B cell (primary cell): Measurements from ENCODE around the gene HEPACAM2. TPM values are rescaled to one million over a fixed set of nuclear protein-coding genes. Genes with fewer than 3 reads are reported as not detected.

Experiments used
- ATAC-seq: fragments of 200-7000 bp; cut with Tn5 transposase; one replicate; pipeline ENCODE4 v1.10.0; 2021; ENCODE audit warnings: low read depth, mild to moderate bottlenecking, moderate number of reproducible peaks, moderate library complexity
- CTCF ChIA-PET: fragments of 350-600 bp; sonication (Branson Sonifier 250); formaldehyde crosslinking; loops from one replicate; lab custom pipeline; 2021; ENCODE audit warnings: antibody characterized with exemption, inconsistent platforms; lab: Charles Lee
- POLR2A ChIA-PET: fragments of 350-600 bp; sonication (Branson Sonifier 250); formaldehyde crosslinking; loops from one replicate; lab custom pipeline; 2021; ENCODE audit warnings: antibody characterized with exemption; lab: Charles Lee
- DNase-seq: peaks from one replicate; pipeline ENCODE4 v3.0.0; 2013
- H2AFZ ChIP-seq: 2 replicates; pipeline ENCODE4 v1.6.1; 2012; ENCODE audit warnings: mild to moderate bottlenecking, low read depth, low read length; ENCODE audit not compliant: insufficient read depth, poor library complexity, severe bottlenecking
- H3K27ac ChIP-seq, 2 donors: 1 replicate in 1 of 2; 2 replicates in 1 of 2; pipeline ENCODE4 v1.5.1; 2012 to 2013; ENCODE audit warnings: low read length in 2 of 2, mild to moderate bottlenecking in 2 of 2, moderate library complexity in 1 of 2
- H3K27me3 ChIP-seq, 4 experiments: fragments of 200-600 bp in 1 of 4; sonication (generic) in 1 of 4; replicated peaks in 1 of 4; 1 replicate in 2 of 4; 2 replicates in 2 of 4; pipeline versions ENCODE4 v1.6.1 to v1.7.0; 2013 to 2016; ENCODE audit warnings: low read length in 3 of 4, mild to moderate bottlenecking in 2 of 4, mixed read lengths in 1 of 4, moderate library complexity in 1 of 4; ENCODE audit not compliant: insufficient read depth in 4 of 4, control insufficient read depth in 3 of 4; ENCODE audit errors: control extremely low read depth in 1 of 4
- H3K36me3 ChIP-seq, 2 experiments: replicated peaks in 1 of 2; 1 replicate in 1 of 2; 2 replicates in 1 of 2; pipeline versions ENCODE4 v1.6.1 to v1.7.1; 2013; ENCODE audit warnings: low read length in 1 of 2; ENCODE audit not compliant: insufficient read depth in 2 of 2, control insufficient read depth in 1 of 2; ENCODE audit errors: control extremely low read depth in 1 of 2, extremely low read depth in 1 of 2
- H3K4me1 ChIP-seq, 2 donors: fragments of 200-600 bp in 1 of 2; sonication (generic) in 1 of 2; 1 replicate in 1 of 2; 2 replicates in 1 of 2; pipeline versions ENCODE4 v1.5.1 to v1.6.1; 2013 to 2017; ENCODE audit warnings: low read length in 2 of 2; ENCODE audit not compliant: control insufficient read depth in 2 of 2, insufficient read depth in 2 of 2
- H3K4me2 ChIP-seq: replicated peaks from 2 replicates; pipeline ENCODE3; 2012; ENCODE audit warnings: mild to moderate bottlenecking, low read depth, low read length; ENCODE audit not compliant: poor library complexity, severe bottlenecking
- H3K4me3 ChIP-seq, 5 experiments: fragments of 200-600 bp in 1 of 5; sonication (generic) in 1 of 5; 1 replicate in 3 of 5; 2 replicates in 2 of 5; pipeline versions ENCODE4 v1.5.1 to v1.7.0; 2011 to 2016; ENCODE audit warnings: low read length in 4 of 5, mild to moderate bottlenecking in 4 of 5, low read depth in 2 of 5, control low read depth in 1 of 5, moderate library complexity in 1 of 5; ENCODE audit not compliant: insufficient read depth in 1 of 5; ENCODE audit errors: control extremely low read depth in 1 of 5, extremely low read depth in 1 of 5
- H3K79me2 ChIP-seq: fragments of 200-600 bp; sonication (generic); one replicate; pipeline ENCODE4 v1.6.0; 2016; ENCODE audit warnings: low read length; ENCODE audit not compliant: control insufficient read depth, insufficient read depth
- H3K9ac ChIP-seq: fragments of 200-600 bp; sonication (generic); 2 replicates; pipeline ENCODE4 v1.6.1; 2017; ENCODE audit warnings: mild to moderate bottlenecking, low read length, moderate library complexity
- H3K9me3 ChIP-seq, 3 donors: one replicate each; pipeline versions ENCODE4 v1.6.1 to v1.7.1; 2013; ENCODE audit warnings: low read length in 2 of 3; ENCODE audit not compliant: control insufficient read depth in 2 of 3, insufficient read depth in 1 of 3; ENCODE audit errors: control extremely low read depth in 1 of 3
- H4K20me1 ChIP-seq: 2 replicates; pipeline ENCODE4 v1.6.0; 2012; ENCODE audit warnings: mild to moderate bottlenecking, low read length; ENCODE audit not compliant: insufficient read depth, control insufficient read depth, poor library complexity, severe bottlenecking
- H3K27ac Mint-ChIP-seq: one replicate; pipeline ENCODE4 v1.8.0; 2021; ENCODE audit warnings: mixed read lengths
- H3K27me3 Mint-ChIP-seq: one replicate; pipeline ENCODE4 v1.8.0; 2021; ENCODE audit warnings: mixed read lengths
- H3K4me1 Mint-ChIP-seq: one replicate; pipeline ENCODE4 v1.8.0; 2021; ENCODE audit warnings: mixed read lengths
- H3K4me3 Mint-ChIP-seq: one replicate; pipeline ENCODE4 v1.8.0; 2021; ENCODE audit warnings: mixed read lengths
- H3K9me3 Mint-ChIP-seq: one replicate; pipeline ENCODE4 v1.8.0; 2022; ENCODE audit warnings: mixed read lengths; ENCODE audit not compliant: insufficient read depth
- CTCF ChIP-seq: fragments of 200-600 bp; IDR thresholded peaks from one replicate; pipeline ENCODE4 v1.8.0; 2022; ENCODE audit warnings: antibody characterized with exemption, mild to moderate bottlenecking
- EZH2 ChIP-seq: IDR thresholded peaks from 2 replicates; pipeline ENCODE4 v1.6.1; 2012; ENCODE audit warnings: borderline replicate concordance, low read depth, mild to moderate bottlenecking, moderate library complexity, low read length; ENCODE audit not compliant: insufficient read depth, poor library complexity, severe bottlenecking
- WGBS: methylation state at CpG from one replicate; pipeline ENCODE4 v1.1.5; 2013; ENCODE audit warnings: missing lambda C conversion rate; ENCODE audit not compliant: insufficient coverage; 5-methylcytosine and 5-hydroxymethylcytosine counted together
- intact Hi-C: fragments of 100-400 bp; cut with micrococcal nuclease; formaldehyde crosslinking; loops from one replicate; pipeline ENCODE4 v1.10.0; 2022
- polyA minus RNA-seq: library from RNA; depleted of rRNA, polyadenylated mRNA; stranded (reverse); fragments of >200 nt; gene quantifications from 2 replicates; pipeline ENCODE4 v1.2.3, GENCODE V29; 2012
- polyA plus RNA-seq: library from polyadenylated mRNA; depleted of rRNA; stranded (reverse); fragments of >200 nt; gene quantifications from 2 replicates; pipeline ENCODE4 v1.2.3, GENCODE V29; 2012
- total RNA-seq, 2 donors: library from RNA; stranded (reverse); fragments of 120-200 nt in 1 of 2; gene quantifications; 1 replicate in 1 of 2; 2 replicates in 1 of 2; pipeline versions ENCODE4 v1.2.3 to v1.2.4, GENCODE V29; 2013 to 2022

The HEPACAM2 gene
- total RNA-seq (not detected in 2 replicates), polyA plus RNA-seq (not detected in 2 replicates), polyA minus RNA-seq (not detected in 2 replicates)
- 0.02 TPM for total RNA-seq (2013)

- WGBS, result 78% methylated on average over 2 of the region's 2 CpGs
- POLR2A ChIA-PET, result no interaction called here
- no peaks in the 10 kb centered on the region for H3K27me3 ChIP-seq
- no peak within 1 kb of the TSS for H2AFZ ChIP-seq
- H3K4me3 ChIP-seq, result no peak within 1 kb of the TSS
- intact Hi-C loops, result loop anchor here (5.0 kb wide), 1 partner anchor 59 kb away; no protein-coding TSS in a partner anchor
- H3K36me3 ChIP-seq, result no peaks in the 10 kb centered on the region
- Mint-ChIP-seq H3K27ac (no peak within 1 kb of the TSS), H3K4me1 (peaks cover 15% of the 10 kb centered on the region), H3K4me3 (no peak within 1 kb of the TSS), H3K27me3 (no peaks in the 10 kb centered on the region), H3K9me3 (no peaks in the 10 kb centered on the region)
- H3K9me3 ChIP-seq, result no peaks in the 10 kb centered on the region
- H3K27ac ChIP-seq, result no peak within 1 kb of the TSS
- H3K4me2 ChIP-seq, result no peak within 1 kb of the TSS
- H3K79me2 ChIP-seq, result no peaks in the 10 kb centered on the region
- no peak within 1 kb of the TSS for H3K9ac ChIP-seq
- peaks cover 6 to 7% of the 10 kb centered on the region in 2 donors for H3K4me1 ChIP-seq
- ATAC-seq, result no peak
- TF ChIP-seq EZH2 (no peak), CTCF (no peak)
- no peak for DNase-seq
- CTCF ChIA-PET, result interaction anchor here (0.9 to 1.7 kb wide), 5 partner anchors 9 to 119 kb away, joined by 3 to 11 read pairs (median 3); partner anchors contain the start of gene SAMD9
- H4K20me1 ChIP-seq, result no peaks in the 10 kb centered on the region
These were observed at the start of gene HEPACAM2 for GRCh38 chr7:93226310-93226709. Gene HEPACAM2 (minus strand): TSS chr7:93226469.

- H3K9ac ChIP-seq, result no peak overlapping the region
- ATAC-seq, result no peak
- no peaks in the 10 kb centered on the region for H3K27me3 ChIP-seq
- no peak overlapping the region for H3K4me2 ChIP-seq
- no peak overlapping the region for H3K4me3 Mint-ChIP-seq
- no peaks in the 10 kb centered on the region for H3K9me3 Mint-ChIP-seq
- no peak overlapping the region for H3K4me3 ChIP-seq
- no peaks in the 10 kb centered on the region for H3K4me1 ChIP-seq
- ChIA-PET POLR2A (no interaction called here), CTCF (interaction anchor here (1.4 kb wide), 1 partner anchor 15 kb away, joined by 3 read pairs; no protein-coding TSS in a partner anchor)
- intact Hi-C loops, result no loop called here
- no peak overlapping the region for H2AFZ ChIP-seq
- no peaks in the 10 kb centered on the region for H3K9me3 ChIP-seq
- H3K79me2 ChIP-seq, result no peaks in the 10 kb centered on the region
- no peak overlapping the region for H3K27ac Mint-ChIP-seq
- H4K20me1 ChIP-seq, result no peaks in the 10 kb centered on the region
- no peak for DNase-seq
- peaks cover 3% of the 10 kb centered on the region for H3K4me1 Mint-ChIP-seq
- WGBS, result 94% methylated on average over 3 of the region's 4 CpGs
- no peak overlapping the region for H3K27ac ChIP-seq
- no peaks in the 10 kb centered on the region for H3K27me3 Mint-ChIP-seq
- TF ChIP-seq CTCF (no peak), EZH2 (no peak)
- peaks cover 5% of the 10 kb centered on the region in 2 experiments for H3K36me3 ChIP-seq
These were observed 39.0 kb upstream of the HEPACAM2 start for GRCh38 chr7:93265220-93265619.
